WTC11 (cell line): Measurements from ENCODE around the gene NFIA.

Source experiments
- CBFB ChIP-seq: sonication (generic); formaldehyde crosslinking; IDR thresholded peaks from 2 replicates; pipeline ENCODE4 v1.8.1; 2022; ENCODE audit warnings: mild to moderate bottlenecking, low read depth, missing genetic modification reagents
- ETV6 ChIP-seq: sonication (generic); formaldehyde crosslinking; IDR thresholded peaks from 2 replicates; pipeline ENCODE4 v1.8.1; 2022; ENCODE audit warnings: mild to moderate bottlenecking, missing genetic modification reagents
- FOXJ3 ChIP-seq: sonication (generic); formaldehyde crosslinking; IDR thresholded peaks from 2 replicates; pipeline ENCODE4 v1.9.0; 2021; ENCODE audit warnings: missing genetic modification reagents, mild to moderate bottlenecking, borderline replicate concordance
- KAT7 ChIP-seq: sonication (generic); formaldehyde crosslinking; IDR thresholded peaks from 2 replicates; pipeline ENCODE4 v1.8.1; 2023; ENCODE audit warnings: missing genetic modification reagents, mild to moderate bottlenecking, borderline replicate concordance
- NR2C2 ChIP-seq: sonication (generic); formaldehyde crosslinking; IDR thresholded peaks from 2 replicates; pipeline ENCODE4 v1.8.0; 2022; ENCODE audit warnings: mild to moderate bottlenecking, missing genetic modification reagents
- NR3C1 ChIP-seq: sonication (generic); formaldehyde crosslinking; conservative IDR thresholded peaks from 2 replicates; pipeline ENCODE4 v1.8.1; 2023; ENCODE audit warnings: low read depth, mild to moderate bottlenecking, missing genetic modification reagents
- SP1 ChIP-seq: sonication (generic); formaldehyde crosslinking; conservative IDR thresholded peaks from 2 replicates; pipeline ENCODE4 v1.8.1; 2022; ENCODE audit warnings: missing genetic modification reagents
- TCF7 ChIP-seq: sonication (generic); formaldehyde crosslinking; IDR thresholded peaks from 2 replicates; pipeline ENCODE4 v1.8.0; 2022; ENCODE audit warnings: mild to moderate bottlenecking, low read depth, missing genetic modification reagents, moderate library complexity
- ZNF232 ChIP-seq: sonication (generic); formaldehyde crosslinking; IDR thresholded peaks from 2 replicates; pipeline ENCODE4 v1.8.0; 2022; ENCODE audit warnings: mild to moderate bottlenecking, missing genetic modification reagents
- ZNF317 ChIP-seq: sonication (generic); formaldehyde crosslinking; IDR thresholded peaks from 2 replicates; pipeline ENCODE4 v1.8.1; 2023; ENCODE audit warnings: low read depth, mild to moderate bottlenecking, moderate library complexity, missing genetic modification reagents, borderline replicate concordance
- TF ChIP-seq, protein P1 (sequence below): fragments of 200-600 bp; IDR thresholded peaks from 2 replicates; pipeline ENCODE4 v1.8.0; 2022; ENCODE audit warnings: antibody characterized with exemption
- TF ChIP-seq, protein P2 (sequence below): sonication (generic); formaldehyde crosslinking; IDR thresholded peaks from 2 replicates; pipeline ENCODE4 v1.8.1; 2023; ENCODE audit warnings: mild to moderate bottlenecking, moderate library complexity, missing genetic modification reagents

DNA sequence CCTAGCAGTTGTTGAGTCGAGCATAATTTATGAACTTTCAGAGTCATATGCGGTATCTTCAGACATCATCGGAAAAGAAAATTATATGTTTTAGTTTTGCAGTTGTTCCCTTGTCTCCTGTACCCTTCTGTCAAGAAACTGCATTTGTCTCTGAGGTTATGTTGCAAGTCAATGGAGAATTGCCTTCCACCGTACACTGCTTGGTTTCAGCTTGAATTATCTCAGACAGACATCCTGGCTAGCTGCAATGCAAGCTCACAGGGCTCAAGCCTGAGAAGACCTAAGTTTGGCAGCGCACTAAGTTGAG is 156.0 kb downstream of the NFIA start:
- TF ChIP-seq, protein P1, sequence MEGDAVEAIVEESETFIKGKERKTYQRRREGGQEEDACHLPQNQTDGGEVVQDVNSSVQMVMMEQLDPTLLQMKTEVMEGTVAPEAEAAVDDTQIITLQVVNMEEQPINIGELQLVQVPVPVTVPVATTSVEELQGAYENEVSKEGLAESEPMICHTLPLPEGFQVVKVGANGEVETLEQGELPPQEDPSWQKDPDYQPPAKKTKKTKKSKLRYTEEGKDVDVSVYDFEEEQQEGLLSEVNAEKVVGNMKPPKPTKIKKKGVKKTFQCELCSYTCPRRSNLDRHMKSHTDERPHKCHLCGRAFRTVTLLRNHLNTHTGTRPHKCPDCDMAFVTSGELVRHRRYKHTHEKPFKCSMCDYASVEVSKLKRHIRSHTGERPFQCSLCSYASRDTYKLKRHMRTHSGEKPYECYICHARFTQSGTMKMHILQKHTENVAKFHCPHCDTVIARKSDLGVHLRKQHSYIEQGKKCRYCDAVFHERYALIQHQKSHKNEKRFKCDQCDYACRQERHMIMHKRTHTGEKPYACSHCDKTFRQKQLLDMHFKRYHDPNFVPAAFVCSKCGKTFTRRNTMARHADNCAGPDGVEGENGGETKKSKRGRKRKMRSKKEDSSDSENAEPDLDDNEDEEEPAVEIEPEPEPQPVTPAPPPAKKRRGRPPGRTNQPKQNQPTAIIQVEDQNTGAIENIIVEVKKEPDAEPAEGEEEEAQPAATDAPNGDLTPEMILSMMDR = no peak
- TF ChIP-seq FOXJ3 (CRISPR knock-in tag) (no peak), CBFB (CRISPR knock-in tag) (no peak), ZNF317 (CRISPR knock-in tag) (no peak), NR2C2 (CRISPR knock-in tag) (no peak), KAT7 (CRISPR knock-in tag) (no peak), ZNF232 (CRISPR knock-in tag) (no peak), TCF7 (CRISPR knock-in tag) (no peak), SP1 (CRISPR knock-in tag) (no peak), ETV6 (CRISPR knock-in tag) (no peak), NR3C1 (CRISPR knock-in tag) (no peak)
- TF ChIP-seq, protein P2, sequence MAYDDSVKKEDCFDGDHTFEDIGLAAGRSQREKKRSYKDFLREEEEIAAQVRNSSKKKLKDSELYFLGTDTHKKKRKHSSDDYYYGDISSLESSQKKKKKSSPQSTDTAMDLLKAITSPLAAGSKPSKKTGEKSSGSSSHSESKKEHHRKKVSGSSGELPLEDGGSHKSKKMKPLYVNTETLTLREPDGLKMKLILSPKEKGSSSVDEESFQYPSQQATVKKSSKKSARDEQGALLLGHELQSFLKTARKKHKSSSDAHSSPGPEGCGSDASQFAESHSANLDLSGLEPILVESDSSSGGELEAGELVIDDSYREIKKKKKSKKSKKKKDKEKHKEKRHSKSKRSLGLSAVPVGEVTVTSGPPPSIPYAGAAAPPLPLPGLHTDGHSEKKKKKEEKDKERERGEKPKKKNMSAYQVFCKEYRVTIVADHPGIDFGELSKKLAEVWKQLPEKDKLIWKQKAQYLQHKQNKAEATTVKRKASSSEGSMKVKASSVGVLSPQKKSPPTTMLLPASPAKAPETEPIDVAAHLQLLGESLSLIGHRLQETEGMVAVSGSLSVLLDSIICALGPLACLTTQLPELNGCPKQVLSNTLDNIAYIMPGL (CRISPR knock-in tag) = no peak
